Activated T-cell treated with anti-CD3 and anti-CD28 coated beads, Interleukin-2, amount 50 U/mL, for 24 hours (primary cell): Measurements from ENCODE around the gene CYSRT1.

Experiments
- DNase-seq: peaks from one replicate; pipeline ENCODE4 v3.0.0-alpha.2; 2020
- H3K27ac Mint-ChIP-seq: 2 replicates; pipeline ENCODE4 v1.8.0; 2020; ENCODE audit warnings: mild to moderate bottlenecking, mixed read lengths
- H3K27me3 Mint-ChIP-seq: 2 replicates; pipeline ENCODE4 v1.8.0; 2020; ENCODE audit warnings: mixed read lengths
- H3K36me3 Mint-ChIP-seq: 2 replicates; pipeline ENCODE4 v1.8.0; 2020; ENCODE audit warnings: low read depth, mixed read lengths
- H3K4me1 Mint-ChIP-seq: 2 replicates; pipeline ENCODE4 v1.8.0; 2020; ENCODE audit warnings: low read depth, mixed read lengths
- H3K4me3 Mint-ChIP-seq: 2 replicates; pipeline ENCODE4 v1.8.0; 2020; ENCODE audit warnings: mild to moderate bottlenecking, moderate library complexity, mixed read lengths
- H3K9me3 Mint-ChIP-seq: 2 replicates; pipeline ENCODE4 v1.8.0; 2020; ENCODE audit warnings: mixed read lengths

CYSRT1 gene

DNA sequence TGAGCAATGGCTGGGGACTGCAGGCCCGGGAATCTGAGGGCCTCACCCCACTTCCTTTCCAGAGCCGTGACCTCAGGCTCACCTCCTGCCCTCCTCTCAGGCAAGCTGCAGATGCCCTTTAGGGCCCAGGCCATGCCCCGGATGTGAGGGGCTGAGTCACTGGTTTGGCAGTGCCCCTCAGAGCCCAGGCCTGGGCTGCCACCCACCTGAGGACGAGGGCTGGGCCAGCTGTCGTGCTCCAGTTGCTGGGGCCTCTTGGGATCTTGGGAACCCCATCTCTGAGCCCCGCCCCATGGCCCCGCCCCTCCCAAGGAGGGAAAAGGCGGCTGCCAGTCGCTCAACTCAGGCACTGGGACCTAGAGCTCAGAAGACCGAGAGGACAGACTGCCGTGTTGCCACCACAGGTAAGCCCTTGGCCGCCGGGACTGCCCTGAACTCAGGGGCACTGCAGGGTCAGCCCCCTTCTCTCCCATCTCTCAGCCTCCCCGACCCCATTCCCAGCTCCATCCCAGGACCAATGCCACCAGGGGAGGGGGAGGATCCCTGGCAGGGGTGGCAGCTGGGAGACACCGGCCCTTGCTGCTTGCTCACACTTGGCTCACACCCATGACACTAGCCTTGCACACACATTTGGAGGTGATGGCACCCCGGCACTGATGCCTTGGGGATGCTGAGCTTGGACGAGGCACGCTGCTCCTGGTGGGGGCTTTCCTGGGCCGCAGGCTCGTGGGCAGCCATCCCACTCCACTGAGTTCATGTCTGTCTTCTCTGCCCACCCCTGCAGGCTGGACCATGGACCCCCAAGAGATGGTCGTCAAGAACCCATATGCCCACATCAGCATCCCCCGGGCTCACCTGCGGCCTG, at the start of gene CYSRT1:
Gene CYSRT1, plus strand, starts transcription at position 345 of the 865 bp plus-strand sequence. Its CDS starts 448 bp downstream, at position 793.
- Mint-ChIP-seq H3K36me3 (no peaks in the 10 kb centered on the region), H3K27ac (peak within 1 kb of the TSS; percentile 84), H3K27me3 (peaks cover 14% of the 10 kb centered on the region), H3K4me1 (peaks cover 13% of the 10 kb centered on the region), H3K9me3 (no peaks in the 10 kb centered on the region), H3K4me3 (peak within 1 kb of the TSS; percentile 81)
- DNase-seq = no peak

GRCh38 chr9:137175345-137175961, 49.5 kb upstream of the CYSRT1 start:
- Mint-ChIP-seq H3K27ac (no peak overlapping the region), H3K27me3 (peaks cover 33% of the 10 kb centered on the region), H3K4me1 (peaks cover 7% of the 10 kb centered on the region), H3K36me3 (peaks cover 26% of the 10 kb centered on the region), H3K9me3 (no peaks in the 10 kb centered on the region), H3K4me3 (no peak overlapping the region)
- DNase-seq = no peak

DNA sequence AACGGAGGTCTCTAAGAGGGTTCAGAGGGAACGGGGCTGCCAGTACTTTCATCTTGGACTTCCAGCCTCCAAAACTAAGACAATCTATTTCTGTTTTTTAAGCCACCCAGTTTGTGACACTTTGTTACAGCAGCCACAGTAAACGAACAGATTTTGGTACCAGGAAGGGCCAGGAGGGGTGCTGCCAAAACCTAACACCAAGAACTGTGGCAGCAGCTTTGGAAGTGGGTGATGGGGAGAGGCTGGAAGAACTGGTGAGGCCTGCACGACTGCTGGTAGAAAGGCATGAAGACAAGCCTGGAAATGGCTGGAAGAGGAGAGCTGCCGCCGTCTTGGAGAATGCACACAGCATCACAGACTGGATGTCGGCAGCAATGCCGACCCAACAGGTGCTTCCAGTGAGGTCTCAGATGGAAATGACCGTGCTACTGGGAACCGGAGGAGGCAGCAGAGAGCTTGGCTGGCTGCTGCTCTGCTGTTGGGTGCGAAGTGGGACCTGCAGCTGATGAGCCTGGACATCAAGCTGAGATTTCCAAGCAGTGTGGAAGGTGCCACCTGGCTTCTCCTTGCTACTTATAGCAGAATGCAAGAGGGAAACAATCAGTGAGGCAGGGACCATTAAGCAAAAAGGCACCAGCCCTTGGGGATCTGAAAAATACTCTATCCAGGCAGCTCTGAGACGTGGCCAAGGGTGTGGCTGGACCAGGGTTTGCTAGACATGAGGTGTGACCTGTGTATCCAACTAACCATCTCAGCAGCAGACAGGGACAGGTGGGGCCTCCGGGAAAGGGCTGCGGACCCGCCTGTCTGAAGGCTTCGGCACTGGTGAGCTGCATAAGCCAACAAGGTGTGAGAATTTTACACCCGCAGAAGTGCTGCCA, 48.4 kb upstream of the CYSRT1 start:
- Mint-ChIP-seq H3K9me3 (no peaks in the 10 kb centered on the region), H3K27me3 (peaks cover 23% of the 10 kb centered on the region), H3K27ac (no peak overlapping the region), H3K4me1 (peaks cover 7% of the 10 kb centered on the region), H3K36me3 (peaks cover 34% of the 10 kb centered on the region), H3K4me3 (no peak overlapping the region)
- DNase-seq = peak; percentile 46

- Mint-ChIP-seq H3K9me3 (no peaks in the 10 kb centered on the region), H3K4me1 (peaks cover 7% of the 10 kb centered on the region), H3K36me3 (peaks cover 51% of the 10 kb centered on the region), H3K27me3 (peaks cover 6% of the 10 kb centered on the region), H3K27ac (no peak overlapping the region), H3K4me3 (no peak overlapping the region)
- no peak for DNase-seq
These were observed 46.6 kb upstream of the CYSRT1 start for GRCh38 chr9:137178201-137178938.

GRCh38 chr9:137178939-137179630, 45.9 kb upstream of the CYSRT1 start:
- Mint-ChIP-seq H3K4me1 (peaks cover 7% of the 10 kb centered on the region), H3K27me3 (peaks cover 1% of the 10 kb centered on the region), H3K4me3 (no peak overlapping the region), H3K27ac (no peak overlapping the region), H3K9me3 (no peaks in the 10 kb centered on the region), H3K36me3 (peaks cover 58% of the 10 kb centered on the region)
- no peak for DNase-seq

DNA sequence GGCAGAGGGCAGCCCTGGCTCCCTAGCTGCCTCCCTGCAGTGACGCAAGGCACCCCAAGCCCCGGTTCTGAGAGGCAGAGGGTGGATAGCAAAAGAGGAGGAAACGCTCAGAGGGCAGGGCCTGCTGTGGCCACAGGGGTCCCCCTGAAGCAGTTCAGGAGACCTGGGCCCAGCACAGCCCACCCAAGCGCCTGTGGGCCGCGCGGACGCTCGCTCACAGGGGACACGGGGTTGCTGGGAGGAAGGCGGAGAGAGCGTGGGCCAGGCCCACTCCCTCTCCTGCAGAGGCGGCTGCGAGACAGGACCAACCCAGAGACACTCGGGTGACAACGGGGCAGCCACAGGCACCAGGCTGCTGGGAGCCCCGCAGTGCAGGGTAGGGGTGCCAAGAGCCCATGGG, 45.2 kb upstream of the CYSRT1 start:
- no peaks in the 10 kb centered on the region for H3K27me3 Mint-ChIP-seq
- H3K27ac Mint-ChIP-seq = no peak overlapping the region
- H3K36me3 Mint-ChIP-seq = peaks cover 64% of the 10 kb centered on the region

DNA sequence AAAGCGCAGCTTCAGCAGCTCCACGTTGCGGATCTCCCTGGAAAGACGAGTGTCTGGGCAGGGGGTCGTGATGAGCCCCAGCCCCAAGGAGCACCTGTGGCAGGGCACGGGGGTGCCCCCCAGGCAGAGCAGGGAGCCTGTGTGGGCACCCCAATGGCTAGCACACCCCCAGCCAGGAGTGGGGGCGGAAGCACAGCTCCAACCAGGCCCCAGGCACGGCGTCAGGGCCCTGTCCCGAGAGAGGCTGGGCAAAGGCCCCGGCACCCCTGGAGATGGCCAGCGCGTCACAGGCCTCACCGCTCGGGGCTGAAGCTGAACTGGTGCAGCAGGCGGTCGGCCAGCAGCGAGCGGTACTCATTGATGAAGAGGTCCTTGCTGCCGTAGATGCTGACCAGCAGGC, 44.5 kb upstream of the CYSRT1 start:
- Mint-ChIP-seq H3K4me1 (peaks cover 5% of the 10 kb centered on the region), H3K27ac (no peak overlapping the region)
- DNase-seq = no peak

More for the DNA sequence above, 45.2 kb upstream of the CYSRT1 start:
- H3K4me1 Mint-ChIP-seq = peaks cover 4% of the 10 kb centered on the region
- H3K4me3 Mint-ChIP-seq = no peak overlapping the region
- no peaks in the 10 kb centered on the region for H3K9me3 Mint-ChIP-seq
- no peak for DNase-seq

DNA sequence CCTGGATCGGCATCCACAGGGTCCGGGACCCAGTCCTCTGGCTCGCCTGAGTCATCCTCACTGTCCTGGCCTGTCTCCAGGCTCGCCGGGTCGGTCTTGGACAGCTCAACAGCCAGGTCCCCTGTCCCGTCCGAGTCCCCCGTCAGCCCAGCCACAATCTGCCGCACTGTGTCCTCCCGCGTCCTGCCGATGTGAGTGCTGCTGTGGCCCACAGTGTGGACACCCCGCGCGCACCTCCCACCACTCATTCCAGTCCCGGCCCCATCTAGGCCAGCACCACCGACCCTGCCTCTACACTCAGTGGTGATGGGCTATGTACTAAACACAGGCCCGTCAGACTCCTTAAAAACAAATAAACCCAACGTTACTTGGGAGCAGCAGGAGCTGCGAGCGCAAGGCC, 43.3 kb upstream of the CYSRT1 start:
- no peak for DNase-seq
- H3K4me1 Mint-ChIP-seq = peaks cover 16% of the 10 kb centered on the region
- peaks cover 79% of the 10 kb centered on the region for H3K36me3 Mint-ChIP-seq
- no peaks in the 10 kb centered on the region for H3K27me3 Mint-ChIP-seq
- no peak overlapping the region for H3K4me3 Mint-ChIP-seq
- H3K27ac Mint-ChIP-seq = no peak overlapping the region
- no peaks in the 10 kb centered on the region for H3K9me3 Mint-ChIP-seq

More for the DNA sequence above, 44.5 kb upstream of the CYSRT1 start:
- Mint-ChIP-seq H3K9me3 (no peaks in the 10 kb centered on the region), H3K27me3 (no peaks in the 10 kb centered on the region), H3K4me3 (no peak overlapping the region), H3K36me3 (peaks cover 68% of the 10 kb centered on the region)

- no peak for DNase-seq
- Mint-ChIP-seq H3K36me3 (peaks cover 84% of the 10 kb centered on the region), H3K27me3 (no peaks in the 10 kb centered on the region), H3K9me3 (no peaks in the 10 kb centered on the region), H3K27ac (no peak overlapping the region), H3K4me1 (peaks cover 26% of the 10 kb centered on the region), H3K4me3 (no peak overlapping the region)
These were observed 42.1 kb upstream of the CYSRT1 start for GRCh38 chr9:137182836-137183235.

GRCh38 chr9:137183980-137184595, 40.9 kb upstream of the CYSRT1 start:
- Mint-ChIP-seq H3K4me1 (peaks cover 29% of the 10 kb centered on the region), H3K27me3 (no peaks in the 10 kb centered on the region), H3K36me3 (peaks cover 83% of the 10 kb centered on the region), H3K27ac (no peak overlapping the region), H3K4me3 (no peak overlapping the region), H3K9me3 (no peaks in the 10 kb centered on the region)
- DNase-seq = no peak

DNA sequence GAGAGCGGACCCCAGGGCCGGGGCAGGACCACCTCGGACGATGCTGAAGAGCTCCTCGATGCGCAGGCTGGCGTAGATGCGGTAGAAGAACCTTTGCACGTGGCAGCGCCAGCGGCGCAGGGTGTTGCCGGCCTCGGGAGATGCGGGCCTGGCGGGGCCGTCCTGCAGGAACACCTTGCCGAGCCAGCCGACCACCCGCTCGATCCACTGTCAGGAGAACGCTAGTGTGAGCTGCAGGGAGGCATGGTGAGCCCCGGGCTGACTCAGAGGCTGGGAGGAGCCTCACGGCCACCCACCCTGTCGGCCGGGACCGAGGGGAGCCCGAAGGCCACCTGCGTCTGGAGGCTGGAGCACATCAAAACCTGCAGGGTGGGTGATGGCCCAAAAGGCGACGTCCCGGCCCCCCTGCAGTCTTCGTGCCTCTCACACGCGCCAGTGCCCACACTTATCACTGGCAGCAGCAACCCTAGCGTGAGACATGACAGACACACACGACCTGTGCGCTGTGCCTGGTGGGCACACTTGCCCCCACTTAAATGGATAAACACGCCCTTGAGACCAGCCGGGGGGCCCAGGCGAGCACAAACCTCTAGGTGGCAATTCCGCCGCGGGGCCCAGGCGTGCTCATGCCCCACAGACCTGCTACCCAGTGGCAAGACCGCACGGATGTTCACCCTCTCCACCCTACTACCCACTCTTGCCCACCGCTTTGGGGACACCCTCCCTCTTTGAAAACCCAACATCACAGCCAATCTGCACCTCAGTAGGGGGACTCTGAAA, 39.9 kb upstream of the CYSRT1 start:
- no peak overlapping the region for H3K4me3 Mint-ChIP-seq
- H3K27ac Mint-ChIP-seq = no peak overlapping the region
- H3K27me3 Mint-ChIP-seq = no peaks in the 10 kb centered on the region
- DNase-seq = no peak
- peaks cover 39% of the 10 kb centered on the region for H3K4me1 Mint-ChIP-seq
- no peaks in the 10 kb centered on the region for H3K9me3 Mint-ChIP-seq
- peaks cover 82% of the 10 kb centered on the region for H3K36me3 Mint-ChIP-seq

GRCh38 chr9:137185921-137186320, 39.1 kb upstream of the CYSRT1 start:
- DNase-seq = no peak
- Mint-ChIP-seq H3K4me3 (peak overlapping the region; percentile 96), H3K36me3 (peaks cover 86% of the 10 kb centered on the region), H3K9me3 (no peaks in the 10 kb centered on the region), H3K27me3 (no peaks in the 10 kb centered on the region), H3K27ac (no peak overlapping the region), H3K4me1 (peaks cover 46% of the 10 kb centered on the region)
